ENCODE data around the gene SLC25A15. TPM values are rescaled to one million over a fixed set of nuclear protein-coding genes. Genes with fewer than 3 reads are reported as not detected.

Gene SLC25A15
- total RNA-seq, 2 donors from 2014 or later = 6.2 to 15.3 TPM

DNA sequence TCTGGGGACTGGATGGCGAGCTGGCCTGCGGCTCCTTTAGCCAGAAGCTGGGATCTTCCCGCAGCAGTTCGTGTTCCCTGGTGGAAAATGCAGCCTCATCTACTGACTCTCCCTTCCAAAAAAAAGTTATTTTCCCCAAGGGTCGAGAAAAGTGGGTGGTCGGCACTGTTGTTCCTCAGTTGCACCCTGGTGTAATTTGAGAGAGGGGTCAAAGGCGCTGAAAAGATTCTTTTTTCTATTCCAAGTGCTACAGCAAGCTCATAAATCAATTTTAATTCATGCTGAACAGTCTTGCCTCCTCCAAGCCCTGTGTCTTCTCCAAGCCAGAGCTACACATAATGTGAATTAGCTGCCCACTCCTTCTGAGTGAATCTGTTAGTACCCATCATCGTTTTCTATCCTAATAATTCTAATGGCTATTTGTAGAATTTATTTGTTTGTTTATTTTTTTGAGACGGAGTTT lies 774 bp downstream of the SLC25A15 start:
- no peaks in the 10 kb centered on the region for H3K27me3 Mint-ChIP-seq
- H3K4me1 Mint-ChIP-seq (ENCODE audit: low read depth in 2 of 2) = peaks cover 0 to 5% of the 10 kb centered on the region in 2 donors
- DNase-seq (ENCODE audit: low spot score) = no peak
- H3K36me3 Mint-ChIP-seq = no peaks in the 10 kb centered on the region
- ATAC-seq = no peak
- peak overlapping the region; percentile 59 for H3K4me3 Mint-ChIP-seq
- no peak overlapping the region for H3K27ac Mint-ChIP-seq
- no peaks in the 10 kb centered on the region for H3K9me3 Mint-ChIP-seq

DNA sequence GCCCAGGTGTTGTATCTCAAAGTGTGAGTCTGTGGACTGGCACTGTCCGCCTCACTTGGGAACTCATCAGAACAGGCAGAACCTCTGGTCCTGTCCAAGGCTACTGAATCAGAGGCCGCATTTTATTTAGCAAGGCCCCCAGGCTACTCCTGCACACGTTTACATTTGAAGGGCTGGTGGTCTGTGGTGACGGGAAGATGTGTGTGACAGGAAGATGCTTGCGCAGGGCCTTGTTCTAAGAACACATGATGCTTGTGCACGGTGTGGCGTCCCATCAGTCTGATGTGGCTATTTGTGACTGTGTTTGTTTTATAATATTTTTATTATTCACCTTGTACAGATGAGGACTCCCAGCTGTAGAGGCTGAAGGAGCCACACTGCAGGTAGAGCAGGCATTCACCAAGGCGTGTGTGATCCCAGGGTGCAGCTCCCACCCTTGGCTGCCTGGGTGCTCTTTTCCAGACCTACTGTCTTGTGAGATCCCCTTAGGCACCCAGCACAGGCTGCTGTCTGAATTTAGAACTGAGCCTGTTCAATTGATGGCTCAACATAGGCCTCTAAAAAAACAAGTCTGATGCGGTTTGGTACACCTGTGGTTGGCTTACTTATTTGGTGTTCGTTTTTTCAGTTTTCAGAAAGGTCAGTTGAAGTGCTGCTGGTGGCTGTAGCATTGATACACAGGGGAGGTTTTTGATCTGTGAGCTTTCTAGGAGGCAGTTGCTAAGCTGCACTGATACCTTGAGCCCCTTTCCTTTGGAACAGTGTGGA lies 3.1 kb downstream of the SLC25A15 start:
- Mint-ChIP-seq H3K27me3 (no peaks in the 10 kb centered on the region), H3K4me3 (no peak overlapping the region), H3K9me3 (no peaks in the 10 kb centered on the region), H3K36me3 (no peaks in the 10 kb centered on the region), H3K4me1 (ENCODE audit: low read depth in 2 of 2) (peaks cover 3 to 7% of the 10 kb centered on the region in 2 donors), H3K27ac (no peak overlapping the region)
- DNase-seq (ENCODE audit: low spot score) = no peak
- ATAC-seq = no peak

DNA sequence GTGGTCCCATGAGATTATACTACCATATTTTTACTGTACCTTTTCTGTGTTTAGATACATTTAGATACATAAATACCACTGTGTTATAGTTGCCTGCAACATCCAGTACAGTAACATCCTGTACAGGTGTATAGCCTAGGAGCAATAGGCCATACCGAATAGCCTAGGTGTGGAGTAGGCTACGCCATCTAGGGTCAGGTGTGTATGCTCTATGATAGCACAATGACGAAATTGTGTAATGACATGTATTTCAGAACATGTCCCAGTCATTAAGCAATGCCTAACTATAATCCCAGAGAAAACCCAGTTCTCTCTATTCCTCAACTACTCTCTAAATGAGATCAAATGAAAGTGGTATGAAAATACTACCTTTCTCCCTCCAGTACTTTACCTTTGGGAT lies 3.9 kb downstream of the SLC25A15 start:
- no peaks in the 10 kb centered on the region for H3K9me3 Mint-ChIP-seq
- H3K4me1 Mint-ChIP-seq (ENCODE audit: low read depth in 2 of 2) = peaks cover 3 to 7% of the 10 kb centered on the region in 2 donors
- no peak overlapping the region for H3K4me3 Mint-ChIP-seq
- no peak overlapping the region for H3K27ac Mint-ChIP-seq
- H3K27me3 Mint-ChIP-seq = no peaks in the 10 kb centered on the region
- no peak for ATAC-seq
- no peaks in the 10 kb centered on the region for H3K36me3 Mint-ChIP-seq
- DNase-seq (ENCODE audit: low spot score) = no peak

DNA sequence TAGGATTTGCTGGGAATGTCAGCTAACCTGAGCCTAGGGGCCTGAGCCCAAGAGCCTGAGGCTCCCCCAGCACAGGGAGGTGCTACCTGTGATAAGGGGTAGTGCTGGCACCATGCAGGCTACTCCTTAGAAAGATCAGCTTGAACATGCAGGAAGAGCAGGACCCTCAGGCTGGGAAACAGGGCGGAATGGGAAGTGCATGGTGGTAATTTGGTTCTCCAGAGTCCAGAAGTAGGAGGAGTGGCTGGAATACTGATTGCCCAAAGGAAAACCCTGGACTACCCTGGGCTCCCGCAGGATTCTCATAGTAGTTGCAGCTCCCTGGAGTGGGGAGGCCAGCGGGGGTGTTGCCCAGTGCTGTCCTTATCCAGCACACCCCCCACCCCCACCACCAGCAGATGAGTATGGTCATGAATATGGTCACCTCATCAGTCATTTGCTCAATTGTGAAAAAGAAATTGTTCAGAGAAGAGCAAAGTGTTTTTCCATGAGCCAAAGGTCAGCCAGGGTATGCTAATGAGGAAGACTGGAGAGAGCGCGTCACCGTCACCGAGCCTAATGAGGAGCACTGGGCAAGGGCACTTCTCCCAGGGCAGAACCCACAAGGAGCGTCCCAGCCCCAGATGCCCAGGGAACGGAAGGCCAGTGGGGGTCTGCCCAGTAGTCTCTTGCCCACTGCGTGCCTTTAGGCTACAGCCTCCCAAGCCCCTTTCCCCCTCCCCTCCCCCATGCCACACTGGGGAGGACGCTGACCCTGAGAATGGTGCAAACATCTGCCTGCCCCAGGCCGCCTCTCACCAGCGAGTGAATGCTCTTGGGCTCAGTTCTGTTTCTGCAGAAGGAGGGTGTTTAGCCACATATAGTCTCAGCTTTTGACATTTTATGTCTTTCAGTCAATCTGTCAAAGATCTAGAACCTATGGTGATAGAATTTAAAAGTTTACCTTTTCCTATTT lies 5.3 kb downstream of the SLC25A15 start:
- Mint-ChIP-seq H3K9me3 (no peaks in the 10 kb centered on the region), H3K4me3 (no peak overlapping the region), H3K4me1 (ENCODE audit: low read depth in 2 of 2) (peaks cover 8 to 14% of the 10 kb centered on the region in 2 donors), H3K27ac (no peak overlapping the region), H3K36me3 (no peaks in the 10 kb centered on the region), H3K27me3 (no peaks in the 10 kb centered on the region)
- DNase-seq (ENCODE audit: low spot score) = no peak
- no peak for ATAC-seq

DNA sequence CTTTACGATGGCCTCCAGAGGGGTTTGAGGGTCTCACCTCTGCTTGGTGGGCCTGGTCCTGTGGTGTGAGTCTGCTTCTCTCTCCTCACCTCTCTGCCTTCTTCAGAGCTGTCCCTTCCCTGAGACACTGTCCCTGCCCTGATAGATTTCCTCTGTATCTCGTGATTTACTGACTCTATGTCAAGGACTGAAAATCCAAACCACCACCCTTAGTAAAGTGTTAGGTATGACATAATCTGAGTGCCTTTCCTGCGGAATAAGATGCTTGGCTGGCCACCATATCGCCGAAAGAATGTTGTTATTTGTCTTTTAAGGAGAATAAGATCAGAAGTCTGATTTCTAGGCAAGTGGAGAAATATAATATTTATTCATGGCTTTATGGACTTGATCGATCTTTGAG lies 7.2 kb downstream of the SLC25A15 start:
- no peak for ATAC-seq

DNA sequence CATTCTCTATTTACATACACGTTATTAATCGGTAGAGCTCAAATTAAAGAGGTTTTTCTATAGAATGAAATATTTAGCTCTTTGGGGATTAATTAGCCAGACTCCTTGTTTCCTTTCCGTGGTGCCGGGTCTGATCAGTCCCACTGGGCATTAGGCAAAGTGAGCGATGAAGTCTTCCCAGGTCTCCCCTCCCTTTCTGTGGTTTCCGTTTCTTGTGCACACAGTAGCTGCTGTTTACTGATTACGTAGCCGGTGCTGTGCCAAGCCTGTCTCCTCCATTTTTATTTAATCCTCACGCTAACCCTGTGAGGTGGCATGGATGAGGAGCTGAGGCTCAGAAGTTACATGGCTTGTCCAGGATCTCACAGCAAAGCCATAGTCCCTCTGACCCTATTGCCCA lies 9.0 kb downstream of the SLC25A15 start:
- H3K9me3 Mint-ChIP-seq = no peaks in the 10 kb centered on the region
- DNase-seq (ENCODE audit: low spot score) = no peak
- H3K4me1 Mint-ChIP-seq (ENCODE audit: low read depth in 2 of 2) = peaks cover 8 to 14% of the 10 kb centered on the region in 2 donors
- peak overlapping the region; percentile 70 for H3K4me3 Mint-ChIP-seq
- H3K27me3 Mint-ChIP-seq = no peaks in the 10 kb centered on the region
- H3K27ac Mint-ChIP-seq = peak overlapping the region; percentile 35 to 80
- ATAC-seq = peak; percentile 28 to 45
- H3K36me3 Mint-ChIP-seq = peaks cover 6% of the 10 kb centered on the region

More for the DNA sequence above, 7.2 kb downstream of the SLC25A15 start:
- Mint-ChIP-seq H3K4me1 (ENCODE audit: low read depth in 2 of 2) (peaks cover 8 to 14% of the 10 kb centered on the region in 2 donors), H3K27ac (peak overlapping the region in 1 of 2 donors; percentile 3), H3K9me3 (no peaks in the 10 kb centered on the region), H3K4me3 (no peak overlapping the region), H3K36me3 (peaks cover 3% of the 10 kb centered on the region), H3K27me3 (no peaks in the 10 kb centered on the region)
- no peak for DNase-seq (ENCODE audit: low spot score)

DNA sequence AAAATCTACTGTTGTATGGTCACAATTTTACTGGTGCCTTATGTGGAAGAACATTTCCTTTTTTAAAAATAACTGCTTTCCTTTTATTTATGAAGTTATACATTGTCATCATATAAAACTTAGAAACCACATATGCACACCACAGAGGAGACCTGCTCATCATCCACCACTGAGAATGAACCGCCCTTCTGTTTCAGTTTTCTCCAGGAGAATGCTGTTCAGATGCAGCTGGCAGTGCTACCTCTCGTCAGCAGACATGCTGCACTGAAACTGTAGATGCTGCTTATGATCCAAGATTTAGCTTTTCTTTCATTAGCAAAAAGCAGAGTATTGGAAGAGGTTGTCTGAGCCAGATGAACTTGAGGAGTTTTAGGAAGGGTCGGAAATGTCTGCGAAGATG lies 10.1 kb downstream of the SLC25A15 start:
- Mint-ChIP-seq H3K4me3 (no peak overlapping the region), H3K27ac (no peak overlapping the region), H3K27me3 (no peaks in the 10 kb centered on the region)

DNA sequence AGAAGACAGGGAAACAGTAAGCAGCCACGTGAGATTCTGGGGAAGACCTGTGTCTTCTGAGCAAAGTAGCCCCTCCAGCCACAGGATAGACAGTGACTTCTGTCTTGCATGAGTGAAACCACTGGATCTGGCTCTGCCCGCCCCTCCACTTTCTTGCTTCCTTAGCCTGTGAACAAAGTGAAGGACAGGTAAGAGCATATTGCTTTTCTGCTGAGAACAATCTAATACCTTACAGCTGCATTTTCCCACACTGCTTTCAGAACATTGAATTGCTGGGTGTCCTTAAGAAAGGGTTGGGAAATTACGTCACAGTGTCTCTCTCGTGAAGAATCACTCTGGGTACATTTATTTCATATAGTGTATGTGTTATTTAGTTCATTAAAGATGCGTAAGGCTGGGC lies 11.1 kb downstream of the SLC25A15 start:
- H3K27me3 Mint-ChIP-seq = no peaks in the 10 kb centered on the region
- H3K9me3 Mint-ChIP-seq = no peaks in the 10 kb centered on the region
- peaks cover 8 to 14% of the 10 kb centered on the region in 2 donors for H3K4me1 Mint-ChIP-seq (ENCODE audit: low read depth in 2 of 2)
- H3K4me3 Mint-ChIP-seq = no peak overlapping the region
- H3K36me3 Mint-ChIP-seq = peaks cover 6% of the 10 kb centered on the region
- ATAC-seq (no peak), DNase-seq (ENCODE audit: low spot score) (no peak)
- no peak overlapping the region for H3K27ac Mint-ChIP-seq

More for the DNA sequence above, 10.1 kb downstream of the SLC25A15 start:
- no peak for DNase-seq (ENCODE audit: low spot score)
- peaks cover 6% of the 10 kb centered on the region for H3K36me3 Mint-ChIP-seq
- peaks cover 8 to 14% of the 10 kb centered on the region in 2 donors for H3K4me1 Mint-ChIP-seq (ENCODE audit: low read depth in 2 of 2)
- ATAC-seq = no peak
- no peaks in the 10 kb centered on the region for H3K9me3 Mint-ChIP-seq

DNA sequence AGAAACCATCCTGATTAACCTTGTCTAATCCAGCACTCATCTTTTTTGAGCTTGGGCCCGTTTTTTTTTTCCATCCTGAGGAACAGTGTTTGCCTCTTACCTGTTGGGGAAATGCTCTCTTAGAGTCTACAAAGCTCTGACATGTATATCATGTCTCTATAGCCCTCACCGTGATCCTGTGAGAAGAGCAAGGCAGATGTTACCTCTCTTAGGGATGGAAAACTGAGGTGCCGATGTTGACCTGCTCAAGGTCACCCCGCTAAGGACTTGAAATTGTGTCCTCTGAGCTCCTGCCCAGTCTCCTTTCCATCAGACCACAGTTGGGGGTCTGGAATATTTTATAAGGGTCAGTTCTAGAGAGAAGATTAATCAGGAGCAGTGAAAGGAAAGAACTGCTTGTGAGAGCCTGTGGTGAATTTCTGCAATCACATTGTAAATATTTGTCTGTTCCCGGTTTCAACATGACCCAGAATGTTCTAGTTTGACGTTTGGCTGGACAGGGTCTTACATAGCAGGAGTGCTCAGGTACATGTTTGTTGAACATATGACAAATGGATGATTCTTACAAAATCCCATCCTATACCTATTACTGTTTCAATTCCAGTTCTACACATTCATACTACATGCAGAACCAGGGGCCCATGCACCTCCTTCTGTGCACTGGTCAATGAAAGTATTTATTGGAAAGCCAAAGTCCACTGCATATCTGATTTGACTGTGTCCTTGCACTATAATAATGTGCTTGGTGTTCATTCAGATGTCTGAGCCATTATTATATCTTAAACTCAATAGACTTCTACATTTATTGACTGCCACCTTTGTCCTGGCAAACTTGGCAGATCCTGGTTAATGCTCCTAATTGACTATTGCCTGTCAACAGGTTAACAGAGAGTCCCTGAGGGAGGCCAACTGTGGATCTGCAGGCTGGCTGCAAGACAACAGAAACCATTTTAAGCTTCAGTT lies 12.1 kb downstream of the SLC25A15 start:
- Mint-ChIP-seq H3K9me3 (no peaks in the 10 kb centered on the region), H3K4me3 (no peak overlapping the region), H3K27me3 (no peaks in the 10 kb centered on the region), H3K4me1 (ENCODE audit: low read depth in 2 of 2) (peaks cover 7 to 11% of the 10 kb centered on the region in 2 donors), H3K27ac (no peak overlapping the region), H3K36me3 (peaks cover 6% of the 10 kb centered on the region)
- ATAC-seq (no peak), DNase-seq (ENCODE audit: low spot score) (no peak)

DNA sequence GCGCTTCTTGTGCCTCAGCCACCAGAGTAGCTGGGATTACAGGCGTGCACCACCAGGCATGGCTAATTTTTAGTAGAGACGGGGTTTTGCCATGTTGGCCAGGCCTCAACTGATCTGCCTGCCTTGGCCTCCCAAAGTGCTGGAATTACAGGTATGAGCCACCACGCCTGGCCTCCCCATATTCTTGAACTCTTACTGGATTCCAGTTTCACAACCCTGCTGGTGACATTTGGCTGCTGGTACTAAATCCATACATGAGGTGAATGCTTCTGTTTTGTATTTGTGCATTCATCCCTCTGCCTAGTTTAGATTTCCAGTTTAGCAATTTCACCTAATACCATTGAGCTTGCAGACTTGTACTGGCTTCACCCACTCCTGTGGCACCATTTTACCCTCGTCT lies 13.9 kb downstream of the SLC25A15 start:
- H3K36me3 Mint-ChIP-seq = peaks cover 6% of the 10 kb centered on the region
- no peak overlapping the region for H3K4me3 Mint-ChIP-seq
- DNase-seq (ENCODE audit: low spot score) = no peak
- H3K4me1 Mint-ChIP-seq (ENCODE audit: low read depth in 2 of 2) = peaks cover 4 to 7% of the 10 kb centered on the region in 2 donors
- no peaks in the 10 kb centered on the region for H3K9me3 Mint-ChIP-seq
- ATAC-seq = no peak
- no peaks in the 10 kb centered on the region for H3K27me3 Mint-ChIP-seq
- no peak overlapping the region for H3K27ac Mint-ChIP-seq

DNA sequence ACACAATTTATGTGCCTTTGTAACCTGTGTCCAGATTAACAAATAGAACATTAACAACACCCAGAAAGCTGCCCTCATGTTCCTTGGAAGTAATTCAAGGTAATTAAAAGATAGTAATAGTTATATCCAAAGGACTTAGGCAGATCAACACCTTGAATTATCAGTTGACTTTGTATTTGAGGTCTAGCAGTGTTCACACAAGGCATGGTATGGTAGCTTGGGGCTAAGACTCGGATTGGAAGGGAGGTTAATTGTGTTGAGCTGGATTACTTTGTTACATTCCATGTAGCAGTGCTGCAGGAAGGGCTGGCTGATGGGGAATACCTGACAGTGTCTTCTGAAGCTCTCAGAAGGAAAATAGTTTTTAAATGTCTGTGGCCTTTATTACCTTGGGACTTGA lies 16.8 kb downstream of the SLC25A15 start:
- H3K27me3 Mint-ChIP-seq = no peaks in the 10 kb centered on the region
- no peak overlapping the region for H3K4me3 Mint-ChIP-seq
- no peak for ATAC-seq
- H3K36me3 Mint-ChIP-seq = peaks cover 6% of the 10 kb centered on the region
- no peaks in the 10 kb centered on the region for H3K9me3 Mint-ChIP-seq
- no peaks in the 10 kb centered on the region for H3K4me1 Mint-ChIP-seq (ENCODE audit: low read depth in 2 of 2)
- DNase-seq (ENCODE audit: low spot score) = no peak
- H3K27ac Mint-ChIP-seq = no peak overlapping the region

DNA sequence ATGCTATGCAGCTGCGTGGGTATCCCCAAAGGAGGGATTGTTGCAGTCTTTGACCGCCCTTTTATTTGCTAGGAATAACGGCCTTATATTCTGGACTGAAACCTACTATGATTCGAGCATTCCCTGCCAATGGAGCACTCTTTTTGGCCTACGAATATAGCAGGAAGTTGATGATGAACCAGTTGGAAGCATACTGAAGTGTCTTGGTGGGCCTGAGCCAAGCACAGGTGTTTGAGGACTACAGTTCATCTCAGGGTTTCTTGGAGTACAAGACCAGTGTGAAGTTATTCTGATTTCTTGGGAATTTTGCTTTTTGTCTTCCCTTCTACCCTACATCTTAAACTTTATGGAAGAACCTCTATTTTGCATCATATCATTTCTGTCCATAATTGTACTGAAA lies 20.1 kb downstream of the SLC25A15 start:
- H3K27me3 Mint-ChIP-seq = no peaks in the 10 kb centered on the region
- no peaks in the 10 kb centered on the region for H3K9me3 Mint-ChIP-seq

DNA sequence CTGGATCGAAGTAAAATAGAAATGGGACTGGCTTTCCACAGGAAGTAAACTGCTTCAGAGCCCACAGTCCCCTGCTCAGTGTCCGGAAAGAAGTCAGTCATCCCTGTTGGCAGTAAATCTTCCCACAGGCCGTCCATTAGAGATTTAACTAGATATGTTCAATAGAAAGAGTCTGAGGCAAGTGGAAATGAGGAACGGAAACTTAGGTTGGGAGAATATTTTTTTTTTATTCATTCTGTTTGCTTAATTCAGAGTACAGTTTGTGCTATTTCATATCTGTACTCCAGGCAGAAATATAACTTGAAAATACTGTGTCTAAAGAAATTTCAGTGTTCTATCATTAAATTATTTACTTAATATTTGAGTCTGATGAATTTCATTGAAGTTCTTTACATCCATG lies 22.7 kb downstream of the SLC25A15 start:
- DNase-seq (ENCODE audit: low spot score) (no peak), ATAC-seq (no peak)
- H3K9me3 Mint-ChIP-seq = no peaks in the 10 kb centered on the region
- peaks cover 7% of the 10 kb centered on the region for H3K36me3 Mint-ChIP-seq
- H3K27me3 Mint-ChIP-seq = no peaks in the 10 kb centered on the region
- H3K4me3 Mint-ChIP-seq = no peak overlapping the region
- H3K4me1 Mint-ChIP-seq (ENCODE audit: low read depth in 2 of 2) = peaks cover 0 to 5% of the 10 kb centered on the region in 2 donors
- peak overlapping the region in 1 of 2 donors; percentile 27 for H3K27ac Mint-ChIP-seq

More for the DNA sequence above, 20.1 kb downstream of the SLC25A15 start:
- ATAC-seq = no peak
- no peak for DNase-seq (ENCODE audit: low spot score)
- Mint-ChIP-seq H3K4me3 (no peak overlapping the region), H3K4me1 (ENCODE audit: low read depth in 2 of 2) (peaks cover 0 to 5% of the 10 kb centered on the region in 2 donors), H3K36me3 (no peaks in the 10 kb centered on the region), H3K27ac (no peak overlapping the region)
